Measurements from ENCODE around the gene TFAP2C.

TFAP2C gene

GRCh38 chr20:56626367-56627121, 2.6 kb upstream of the TFAP2C start:
- TF ChIP-seq CTCF (conservative IDR thresholded peaks at IDR 0.05; ENCODE audit: low read length): peak; percentile 48
- DNase-seq (ENCODE audit: low read depth): peak; percentile 36
- no peak overlapping the region for H3K4me3 ChIP-seq (ENCODE audit: low read length)

GRCh38 chr20:56627122-56628014, 1.7 kb upstream of the TFAP2C start:
- no peak overlapping the region for H3K4me3 ChIP-seq (ENCODE audit: low read length)
- TF ChIP-seq CTCF (conservative IDR thresholded peaks at IDR 0.05; ENCODE audit: low read length): no peak

GRCh38 chr20:56628015-56628872, 862 bp upstream of the TFAP2C start:
- no peak for DNase-seq (ENCODE audit: low read depth)
- peak overlapping the region; percentile 51 for H3K4me3 ChIP-seq (ENCODE audit: low read length)
- no peak for TF ChIP-seq CTCF (conservative IDR thresholded peaks at IDR 0.05; ENCODE audit: low read length)

More at GRCh38 chr20:56627122-56628014, 1.7 kb upstream of the TFAP2C start:
- DNase-seq (ENCODE audit: low read depth): no peak

- no peak for DNase-seq (ENCODE audit: low read depth)
- TF ChIP-seq CTCF (conservative IDR thresholded peaks at IDR 0.05; ENCODE audit: low read length): no peak
- peak overlapping the region; percentile 98 for H3K4me3 ChIP-seq (ENCODE audit: low read length)
Observed at GRCh38 chr20:56629464-56630085, 469 bp downstream of the TFAP2C start.

- peak overlapping the region; percentile 98 for H3K4me3 ChIP-seq (ENCODE audit: low read length)
- TF ChIP-seq CTCF (conservative IDR thresholded peaks at IDR 0.05; ENCODE audit: low read length): peak; percentile 70
- DNase-seq (ENCODE audit: low read depth): peak; percentile 86
Observed at GRCh38 chr20:56630086-56630493, 984 bp downstream of the TFAP2C start.

GRCh38 chr20:56630506-56631317, 1.6 kb downstream of the TFAP2C start:
- peak; percentile 42 for DNase-seq (ENCODE audit: low read depth)
- peak overlapping the region; percentile 98 for H3K4me3 ChIP-seq (ENCODE audit: low read length)
- TF ChIP-seq CTCF (conservative IDR thresholded peaks at IDR 0.05; ENCODE audit: low read length): no peak
